HT-29 (cell line): ENCODE measurements around the gene PSG6. TPM values are rescaled to one million over a fixed set of nuclear protein-coding genes. Genes with fewer than 3 reads are reported as not detected.
"Not testable (repeated sequence)": the region's sequence is repeated elsewhere in the genome, so short reads cannot be mapped to it uniquely, and the experiment has no call there.

Experiments
- DNase-seq: peaks from one replicate; pipeline ENCODE4 v3.0.0-alpha.2; 2015; ENCODE audit warnings: low spot score
- total RNA-seq: library from RNA; depleted of rRNA; stranded (reverse); fragments of >200 nt; shearing (Covaris generic); gene quantifications from 2 replicates; pipeline ENCODE4 v1.2.3, GENCODE V29; 2014

PSG6 gene
- total RNA-seq, 1 experiment from 2014 or later = not detected

DNA sequence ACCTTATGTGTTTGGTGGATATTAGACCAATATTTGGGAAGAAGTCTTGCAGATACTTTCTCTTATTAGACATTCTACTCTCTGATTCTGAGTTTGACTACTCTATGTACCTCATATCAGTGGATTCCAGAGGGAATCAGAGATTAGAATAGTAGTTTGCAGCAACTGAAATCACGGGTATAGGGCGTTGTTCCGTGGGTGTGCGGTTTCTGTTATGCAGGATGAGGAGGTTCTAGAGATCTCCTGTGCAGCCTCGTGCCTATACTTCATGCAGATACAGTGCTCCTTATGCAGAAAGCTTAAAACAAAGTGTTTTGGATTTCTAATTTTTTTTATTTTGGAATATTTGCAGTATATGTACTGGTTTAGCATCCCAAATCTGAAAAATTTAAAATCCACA is 6.0 kb downstream of the PSG6 start:
- DNase-seq = not testable (repeated sequence)

DNA sequence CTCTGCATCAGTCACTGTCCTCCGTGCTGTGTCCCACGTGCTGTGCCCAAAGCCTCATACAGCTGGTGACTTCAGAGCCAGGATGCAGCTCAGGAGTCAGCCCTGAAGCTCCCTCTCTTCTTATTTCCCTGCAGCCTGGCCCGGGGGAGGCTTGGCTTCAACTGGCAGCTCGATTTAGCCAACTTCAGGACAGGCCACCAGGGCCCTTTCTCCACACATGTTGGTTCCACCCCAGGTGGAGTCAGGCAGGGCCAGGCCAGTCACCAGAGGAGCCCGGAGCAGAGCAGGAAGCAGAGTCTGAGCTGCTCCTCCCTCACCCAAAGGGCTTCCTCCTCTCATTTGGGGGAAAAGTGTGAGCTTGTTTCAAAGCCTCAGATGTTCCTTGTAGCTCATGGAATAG is 11.5 kb downstream of the PSG6 start:
- DNase-seq = not testable (repeated sequence)

DNA sequence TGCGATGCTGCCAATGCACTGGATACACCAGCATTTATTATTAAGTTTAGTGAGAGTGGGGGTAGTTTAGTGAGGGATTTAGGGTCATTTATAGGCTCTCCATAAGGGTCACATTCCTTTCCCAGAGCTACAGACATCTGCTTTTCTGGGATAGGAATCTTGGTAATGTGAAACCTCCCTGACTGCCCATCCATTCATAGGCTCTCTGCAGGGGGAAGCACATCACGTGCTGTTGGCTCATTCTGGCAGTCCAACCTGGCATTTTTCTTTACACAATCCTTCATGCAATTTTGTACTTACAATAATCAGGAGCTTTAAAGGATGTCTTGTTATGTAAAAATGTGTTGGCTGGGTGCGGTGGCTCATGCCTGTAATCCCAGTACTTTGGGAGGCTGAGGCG is 17.1 kb downstream of the PSG6 start:
- not testable (repeated sequence) for DNase-seq

DNA sequence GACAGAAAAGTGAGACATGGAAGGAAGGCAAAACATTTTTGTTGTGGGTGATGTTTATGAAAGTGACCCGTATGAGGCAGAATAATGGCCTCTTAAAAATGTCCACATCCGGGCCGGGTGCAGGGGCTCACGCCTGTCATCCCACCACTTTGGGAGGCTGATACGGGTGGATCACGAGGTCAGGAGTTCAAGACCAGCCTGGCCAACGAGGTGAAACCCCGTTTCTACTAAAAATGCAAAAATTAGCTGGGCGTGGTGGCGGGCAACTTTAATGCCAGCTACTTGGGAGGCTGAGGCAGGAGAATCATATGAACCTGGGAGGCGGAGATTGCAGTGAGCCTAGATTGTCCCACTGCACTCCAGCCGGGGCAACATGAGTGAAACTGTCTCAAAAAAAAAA is 18.0 kb downstream of the PSG6 start:
- not testable (repeated sequence) for DNase-seq

DNA sequence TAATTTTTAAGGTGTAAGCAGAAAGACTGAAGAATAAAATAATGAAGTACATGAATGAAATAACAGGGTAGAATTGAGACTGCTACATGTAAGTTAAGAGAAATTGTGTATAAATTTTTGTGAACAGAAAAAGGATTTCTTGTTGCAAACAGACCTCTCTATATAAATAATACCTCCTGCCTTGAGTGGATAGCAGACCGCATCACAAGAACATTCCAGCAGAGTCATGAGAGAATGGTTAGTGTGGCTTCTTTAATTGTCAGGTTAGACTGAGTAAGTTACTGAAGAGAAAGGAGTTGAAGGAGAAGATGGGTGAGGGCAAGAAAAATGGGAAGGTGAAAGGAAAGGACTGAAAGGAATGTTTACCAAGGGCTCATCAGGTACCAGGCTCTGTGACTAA is 18.6 kb downstream of the PSG6 start:
- not testable (repeated sequence) for DNase-seq

DNA sequence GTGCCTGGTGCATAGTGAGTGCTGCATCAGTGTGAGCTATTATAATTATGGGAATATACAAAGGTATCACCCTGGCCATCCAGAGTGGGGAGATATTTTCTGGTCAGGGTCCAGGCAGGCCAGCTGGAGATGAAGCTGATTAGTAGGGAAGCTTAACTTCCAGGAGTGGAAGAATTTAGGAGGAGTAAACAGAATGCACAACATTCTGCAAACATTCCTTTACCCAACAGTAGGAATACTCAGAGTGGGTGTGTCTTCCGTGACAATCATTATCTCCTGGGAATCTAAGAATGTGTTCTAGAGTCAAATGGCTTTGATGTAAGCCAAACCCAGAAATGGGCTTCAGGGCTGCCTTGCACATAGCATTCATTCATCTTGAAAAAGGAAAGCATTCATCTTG is 19.0 kb downstream of the PSG6 start:
- not testable (repeated sequence) for DNase-seq

DNA sequence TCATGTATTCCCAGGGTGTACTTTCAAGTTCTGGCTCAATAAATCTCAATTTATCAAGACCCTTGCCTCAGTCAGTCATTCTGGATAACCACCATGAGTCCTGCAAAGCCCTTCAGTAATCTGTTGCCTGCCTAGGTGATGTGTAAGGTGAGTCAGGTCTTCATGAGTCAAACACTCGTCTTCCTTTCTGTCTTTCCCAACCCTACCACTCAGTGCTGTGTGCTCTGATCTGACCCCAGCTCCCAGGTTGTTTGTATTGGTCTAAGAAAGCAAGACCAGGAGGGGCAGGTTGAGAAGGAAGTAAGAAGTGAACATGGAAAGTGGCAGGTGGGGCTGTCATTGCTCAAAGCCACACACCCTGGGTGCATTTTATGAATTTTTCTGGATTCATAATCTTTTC is 20.0 kb downstream of the PSG6 start:
- not testable (repeated sequence) for DNase-seq

DNA sequence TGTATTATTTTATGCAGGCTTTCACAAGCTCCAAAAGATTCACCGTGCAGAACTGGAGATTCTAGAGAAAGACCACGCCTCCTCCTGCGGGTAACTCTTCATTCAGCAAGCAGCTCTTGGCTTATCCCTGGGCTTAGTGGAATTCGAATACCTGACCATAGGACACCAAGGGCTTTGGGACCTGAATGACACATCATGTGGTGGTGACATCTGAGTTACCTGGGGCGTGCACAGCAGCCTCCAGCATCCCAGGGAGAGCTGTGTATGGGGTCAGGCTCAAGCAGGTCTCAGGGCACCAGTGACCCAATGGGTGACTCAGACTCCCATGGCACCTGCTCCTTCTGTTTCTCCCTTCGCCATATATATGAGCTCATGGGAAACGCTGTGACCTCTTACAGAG is 27.2 kb downstream of the PSG6 start:
- DNase-seq = not testable (repeated sequence)

DNA sequence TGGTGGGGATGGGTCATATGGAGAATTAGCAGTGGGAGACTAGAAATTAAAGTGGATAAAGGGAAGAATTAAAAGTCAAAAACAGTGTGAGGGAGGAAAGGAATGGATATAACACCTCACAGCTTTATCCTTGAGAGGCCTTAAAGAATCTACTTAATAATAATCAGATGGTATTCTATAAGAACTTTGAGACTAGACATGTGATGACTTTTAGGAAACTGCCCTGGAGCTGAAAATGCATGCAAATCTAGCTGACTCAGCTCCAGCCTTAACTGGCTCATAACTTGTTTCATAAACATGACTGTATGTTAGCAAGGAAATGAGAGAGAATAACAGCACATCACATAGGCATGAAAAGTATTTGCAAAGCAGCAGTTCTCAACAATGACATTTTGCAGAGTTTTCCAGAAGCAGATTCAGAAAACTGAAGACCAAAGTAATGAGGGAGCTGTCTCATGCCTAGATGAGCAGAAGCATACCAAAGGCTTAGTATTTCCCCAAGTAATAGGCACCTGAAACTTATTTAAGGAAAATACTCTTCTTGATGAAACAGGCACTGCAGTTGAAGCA is 29.7 kb downstream of the PSG6 start:
- DNase-seq = not testable (repeated sequence)

DNA sequence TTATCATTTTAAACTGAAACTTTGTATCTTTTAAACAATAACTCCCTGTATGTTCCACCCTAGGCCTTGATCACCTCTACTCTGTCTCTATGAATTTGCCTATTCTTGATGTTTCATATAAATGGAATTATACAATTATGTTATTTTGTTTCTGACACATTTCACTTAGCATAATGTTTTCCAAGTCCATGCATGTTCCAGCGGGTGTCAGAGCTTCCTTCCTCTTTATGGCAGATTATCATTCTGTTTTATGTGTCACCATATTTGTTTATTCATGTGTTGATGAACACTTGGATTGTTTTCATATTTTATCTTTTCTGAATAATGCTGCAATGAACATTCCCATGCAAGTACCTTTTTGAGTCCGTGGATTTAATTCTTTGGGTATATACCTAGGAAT is 35.0 kb downstream of the PSG6 start:
- not testable (repeated sequence) for DNase-seq

DNA sequence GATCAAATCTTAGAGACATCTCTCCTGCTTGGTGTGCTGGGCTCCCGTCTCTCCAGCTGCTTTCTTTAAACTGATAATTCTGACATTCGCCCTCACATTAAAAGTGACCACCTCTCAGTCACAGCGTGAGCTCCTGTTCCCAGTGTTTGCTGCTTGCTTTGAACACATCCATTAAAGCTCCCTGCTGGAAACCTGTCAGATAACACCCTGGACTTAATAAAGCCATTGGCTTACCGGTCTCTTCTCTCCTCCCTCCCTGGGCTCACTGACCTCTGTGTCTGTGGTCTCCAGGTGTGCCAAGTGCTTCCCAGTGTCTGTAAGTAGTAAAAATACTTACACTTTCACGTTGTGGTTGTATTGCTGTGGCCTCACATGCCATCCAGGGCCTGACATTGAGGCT is 35.7 kb downstream of the PSG6 start:
- DNase-seq = not testable (repeated sequence)

DNA sequence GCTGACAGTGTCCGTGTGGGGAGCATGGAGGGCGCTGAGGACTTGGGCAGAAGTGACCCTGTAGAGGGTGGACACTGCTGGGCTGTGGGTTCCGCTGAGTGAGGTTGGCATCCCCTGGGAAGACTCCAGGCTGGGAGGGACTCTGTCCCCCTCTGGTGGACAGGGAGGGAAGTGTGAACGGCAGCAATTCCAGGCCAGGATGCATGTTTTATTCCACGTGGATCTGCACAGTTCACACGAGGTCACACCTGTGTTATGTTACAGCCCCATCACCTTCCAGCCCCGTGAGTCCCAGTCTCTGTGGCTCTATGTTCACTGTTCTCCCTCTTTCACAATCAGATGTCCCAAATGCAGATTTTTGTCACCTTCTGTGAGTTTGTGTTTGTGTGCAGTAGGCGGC is 36.4 kb downstream of the PSG6 start:
- DNase-seq = peak; percentile 39

DNA sequence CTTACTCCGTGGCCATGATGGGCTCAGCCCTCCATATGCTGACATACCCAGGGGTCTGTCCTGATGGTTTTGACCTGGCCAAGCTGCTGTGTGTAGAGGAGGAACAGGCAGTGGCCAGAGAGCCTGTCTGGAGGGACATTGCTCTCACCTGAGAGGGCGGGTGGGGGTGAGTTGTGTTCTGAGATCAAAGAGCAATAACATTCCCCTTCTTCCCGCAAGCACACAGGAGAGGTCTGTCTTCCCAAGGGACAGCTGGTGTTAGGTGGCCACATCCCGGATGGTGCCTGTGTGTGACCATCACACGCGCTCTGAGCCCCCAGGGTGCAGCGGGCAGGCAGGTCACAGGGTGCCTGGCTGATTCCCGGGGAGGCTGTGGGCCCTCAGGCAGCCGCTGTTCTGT is 37.1 kb downstream of the PSG6 start:
- not testable (repeated sequence) for DNase-seq

DNA sequence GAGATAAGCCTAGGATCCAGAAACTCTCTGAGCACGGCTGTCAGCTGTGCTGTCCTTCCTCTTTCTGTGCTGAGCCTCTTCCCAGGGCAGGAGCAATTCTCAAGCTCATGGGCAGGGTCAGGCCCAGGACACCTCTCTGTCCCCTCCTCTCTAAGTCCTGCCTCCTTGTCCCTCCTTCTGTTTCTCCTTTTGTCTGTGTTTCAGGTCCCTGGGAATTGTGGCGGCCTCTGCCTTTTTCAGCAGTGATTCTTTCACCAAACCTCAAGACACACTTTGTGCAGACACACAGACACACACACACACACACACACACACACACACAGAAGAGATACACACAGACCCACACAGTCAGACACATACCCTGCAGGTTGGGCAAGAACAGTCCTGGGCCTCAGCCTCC is 38.1 kb downstream of the PSG6 start, which contains the start of gene PSG1:
Gene PSG1, minus strand, starts transcription at position 101 of the 400 bp plus-strand sequence. CDS start 132 bp downstream, outside the sequence.
- no peak for DNase-seq

DNA sequence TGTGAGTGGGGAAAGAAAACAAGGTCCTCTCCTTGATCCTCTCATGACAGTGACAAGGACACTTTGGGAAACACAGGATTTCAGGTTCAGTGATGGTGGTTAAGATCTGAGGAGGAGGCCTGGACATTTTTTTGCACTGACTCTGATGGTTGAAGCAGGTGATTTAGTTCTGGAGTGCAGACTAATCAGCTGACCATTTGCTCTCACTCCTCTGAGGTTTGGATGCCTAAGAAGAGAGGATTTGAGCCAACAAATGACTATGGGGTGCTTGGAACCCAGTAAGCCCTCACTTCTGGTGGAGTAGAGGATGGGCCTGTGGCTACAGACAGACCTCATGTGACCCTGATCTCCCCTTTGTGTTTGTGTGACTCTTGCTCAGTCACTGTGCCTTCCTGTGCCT is 41.1 kb downstream of the PSG6 start:
- not testable (repeated sequence) for DNase-seq

DNA sequence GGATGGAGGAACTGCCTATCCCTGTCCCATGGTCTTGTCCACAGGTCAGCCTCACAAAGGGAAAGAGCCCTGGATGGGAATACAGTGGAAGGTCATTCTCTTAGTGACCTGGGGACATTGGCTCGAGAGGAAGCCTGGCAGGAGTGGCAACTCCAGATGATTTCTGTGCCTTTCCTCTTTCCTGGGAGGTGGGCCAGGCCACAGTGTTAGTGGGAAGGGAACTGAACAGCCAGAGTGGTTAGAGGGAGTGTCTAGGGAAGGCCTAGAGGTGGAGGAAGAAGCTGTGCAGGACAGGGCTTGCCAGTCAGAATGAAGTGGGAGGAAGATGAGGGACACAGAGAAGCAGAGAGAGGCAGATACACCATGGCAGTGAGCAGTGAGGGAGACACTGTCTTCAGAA is 41.8 kb downstream of the PSG6 start:
- not testable (repeated sequence) for DNase-seq

DNA sequence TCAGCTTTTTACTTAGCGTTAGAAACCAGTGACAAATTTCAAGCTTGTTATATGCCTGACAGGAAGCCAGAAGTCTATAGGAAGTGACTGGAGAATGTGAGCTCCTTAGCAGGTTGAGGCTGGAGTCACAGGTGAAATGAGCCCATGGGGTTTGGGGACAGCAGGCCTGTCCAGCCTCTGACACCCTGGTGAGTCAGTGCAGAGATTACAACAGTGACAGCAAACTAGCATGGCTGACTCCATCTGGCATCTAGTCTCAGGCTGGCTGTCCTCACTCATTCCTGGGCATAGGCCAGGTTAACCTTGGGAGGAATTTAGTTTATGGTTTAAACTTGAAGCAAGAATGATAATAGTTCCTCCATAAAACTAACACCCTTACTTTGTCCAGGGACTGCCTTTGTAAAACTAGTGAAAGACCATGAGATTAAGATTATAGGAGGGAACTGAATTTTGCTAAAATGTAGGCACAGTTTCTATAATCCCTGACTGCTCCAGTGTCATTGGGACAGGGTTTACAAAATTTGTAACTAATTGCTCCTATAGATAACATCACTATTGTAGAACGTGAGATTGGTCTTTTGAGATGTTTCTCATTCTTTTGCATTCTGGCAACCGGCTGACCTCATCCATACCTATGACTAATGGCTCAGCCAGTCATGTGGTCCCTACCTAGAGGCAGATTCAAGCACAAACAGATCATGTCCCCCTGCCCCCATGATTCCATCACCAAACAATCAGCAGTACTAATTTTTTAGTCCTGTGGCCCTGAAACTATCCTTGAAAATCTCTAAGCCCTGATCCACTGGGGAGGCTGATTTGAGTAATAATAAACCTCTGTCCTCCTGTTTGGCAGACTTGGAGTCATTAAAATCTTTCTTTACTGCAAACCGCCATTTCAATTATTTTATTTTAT is 42.5 kb downstream of the PSG6 start:
- not testable (repeated sequence) for DNase-seq

DNA sequence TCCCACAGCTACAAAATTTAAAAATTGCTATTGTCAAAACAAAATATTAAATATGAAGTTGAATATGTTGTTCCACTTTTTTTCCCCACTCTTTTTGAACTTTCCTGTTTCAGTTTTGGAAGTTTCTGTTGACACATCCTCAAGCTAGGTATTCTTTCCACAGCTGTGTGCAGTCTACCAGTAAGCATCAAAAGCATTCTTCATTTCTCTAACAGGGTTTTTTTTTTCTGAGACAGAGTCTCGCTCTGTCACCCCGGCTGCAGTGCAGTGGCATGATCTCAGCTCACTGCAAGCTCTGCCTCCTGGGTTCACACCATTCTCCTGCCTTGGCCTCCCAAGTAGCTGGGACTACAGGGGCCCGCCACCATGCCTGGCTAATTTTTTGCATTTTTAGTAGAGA is 43.6 kb downstream of the PSG6 start:
- DNase-seq = not testable (repeated sequence)

DNA sequence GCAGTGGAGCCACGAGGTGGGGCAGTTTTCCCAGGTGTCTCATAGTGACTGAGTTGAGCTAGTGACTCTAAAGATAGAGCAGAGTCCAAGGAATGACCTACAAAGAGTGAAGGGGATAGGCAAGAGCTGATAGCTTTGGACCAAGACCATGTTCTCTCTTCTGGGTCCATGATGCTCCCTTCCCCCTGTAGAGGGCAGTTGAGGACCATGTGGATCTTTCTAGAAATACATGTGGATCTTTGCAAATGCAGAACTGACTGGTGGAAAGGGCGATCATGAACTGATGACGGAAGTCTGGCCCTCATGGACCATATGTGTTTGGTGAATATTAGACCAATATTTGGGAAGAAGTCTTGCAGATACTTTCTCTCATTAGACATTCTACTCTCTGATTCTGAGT is 45.1 kb downstream of the PSG6 start:
- DNase-seq = no peak

DNA sequence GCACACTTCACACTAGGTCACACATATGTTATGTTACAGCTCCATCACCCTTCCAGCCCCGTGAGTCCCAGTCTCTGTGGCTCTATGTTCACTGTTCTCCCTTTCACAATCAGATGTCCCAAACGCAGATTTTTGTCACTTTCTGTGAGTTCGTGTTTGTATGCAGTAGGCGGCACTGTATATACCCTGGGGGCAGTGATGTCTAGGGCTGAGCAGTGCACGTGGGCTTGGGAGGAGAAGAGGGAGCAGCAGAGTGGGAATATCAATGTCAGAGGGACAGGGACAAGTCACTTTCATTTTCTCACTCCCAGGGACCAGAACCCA is 60.2 kb downstream of the PSG6 start:
- DNase-seq = no peak

DNA sequence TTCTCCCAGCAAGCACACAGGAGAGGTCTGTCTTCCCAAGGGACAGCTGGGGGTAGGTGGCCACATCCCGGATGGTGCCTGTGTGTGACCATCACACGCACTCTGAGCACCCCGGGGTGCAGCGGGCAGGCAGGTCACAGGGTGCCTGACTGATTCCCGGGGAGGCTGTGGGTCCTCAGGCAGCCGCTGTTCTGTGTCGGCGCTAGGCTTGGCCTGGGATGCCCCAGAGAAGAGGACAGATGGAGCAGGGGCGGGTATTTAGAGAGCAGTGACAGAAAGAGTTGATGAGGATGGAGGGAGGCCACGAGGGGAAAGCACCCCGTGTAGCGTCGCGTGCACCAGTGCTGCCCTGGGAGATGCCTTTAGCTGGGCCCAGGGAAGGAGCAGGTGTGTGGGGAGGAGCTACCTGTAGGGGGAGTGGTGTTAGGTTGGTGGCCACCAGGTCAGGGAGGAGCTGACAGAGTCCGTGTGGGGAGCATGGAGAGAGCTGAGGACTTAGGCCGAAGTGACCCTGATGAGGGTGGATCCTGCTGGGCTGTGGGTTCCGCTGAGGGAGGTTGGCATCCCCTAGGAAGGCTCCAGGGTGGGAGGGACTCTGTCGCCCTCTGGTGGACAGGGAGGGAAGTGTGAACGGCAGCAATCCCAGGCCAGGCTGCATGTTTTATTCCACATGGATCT is 60.7 kb downstream of the PSG6 start:
- peak; percentile 55 for DNase-seq

DNA sequence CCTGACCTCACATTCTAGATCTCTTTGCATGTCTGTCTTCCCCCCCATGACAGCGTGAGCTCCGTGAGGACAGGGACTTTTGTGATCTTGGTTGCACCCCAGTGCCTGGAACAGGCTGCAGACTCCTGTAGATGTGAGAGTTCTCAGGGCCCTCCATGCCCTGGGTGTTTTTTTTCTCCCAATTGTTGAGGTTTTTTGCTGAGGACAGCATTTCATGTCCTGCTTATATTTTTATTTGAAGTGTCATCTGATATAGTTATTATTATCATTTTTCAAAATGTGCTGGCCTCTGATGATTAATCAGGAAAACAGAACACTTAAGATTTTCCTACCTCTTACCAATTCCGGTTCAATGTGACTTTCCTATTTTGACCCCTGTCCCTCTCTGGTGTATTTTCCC is 62.9 kb downstream of the PSG6 start:
- DNase-seq = not testable (repeated sequence)
